Measurements from ENCODE around the gene SLC39A6.

Gene SLC39A6

GRCh38 chr18:36058674-36059073 lies 70.5 kb downstream of the SLC39A6 start:
- no peak for DNase-seq (ENCODE audit: low read depth in 3 of 3)

All from stimulated activated CD4-positive, alpha-beta T cell treated with anti-CD3 and anti-CD28 coated beads, TNF-alpha, amount 100 ng/mL, for 48 hours (primary cell).